Lower leg skin (tissue), 4 donors: ENCODE data around the gene PRKAR1B. TPM values are rescaled to one million over a fixed set of nuclear protein-coding genes. Genes with fewer than 3 reads are reported as not detected.

ENCODE experiments used
- DNase-seq, 2 donors: peaks; one replicate each; pipeline ENCODE4 v3.0.0-alpha.2; 2019; ENCODE audit warnings: low spot score in 2 of 2
- H3K4me3 ChIP-seq: fragments of 200-600 bp; sonication (generic); 2 replicates; pipeline ENCODE4 v1.5.1; 2017; ENCODE audit warnings: mild to moderate bottlenecking, low read depth; ENCODE audit not compliant: poor library complexity, severe bottlenecking
- POLR2A ChIP-seq, 2 donors: fragments of 450-650 bp; IDR thresholded peaks; one replicate each; pipeline ENCODE4 v1.6.1; 2016 to 2017; ENCODE audit warnings: antibody characterized with exemption in 2 of 2, mild to moderate bottlenecking in 1 of 2, moderate library complexity in 1 of 2
- WGBS, 2 donors: methylation state at CpG; one replicate each; pipeline ENCODE4 v1.1.5; 2018; 5-methylcytosine and 5-hydroxymethylcytosine counted together
- intact Hi-C: fragments of 100-400 bp; cut with DNase I; formaldehyde crosslinking; loops from one replicate; pipeline ENCODE4 v1.15.0; 2023; ENCODE audit warnings: low total_unique reads
- total RNA-seq, 4 donors: library from RNA; depleted of rRNA; stranded (reverse); fragments of >200 nt; gene quantifications; one replicate each; pipeline ENCODE4 v1.1.0, GENCODE V29; 2016
- TF ChIP-seq, protein P1 (sequence below), 3 donors: fragments of 450-650 bp; IDR thresholded peaks; one replicate each; pipeline ENCODE4 v1.5.1; 2016; ENCODE audit warnings: antibody characterized with exemption in 3 of 3, mild to moderate bottlenecking in 3 of 3, moderate library complexity in 2 of 3

Gene PRKAR1B
- total RNA-seq, 4 donors from 2014 or later = 7.8 to 16.9 (median 15.0) TPM

DNA sequence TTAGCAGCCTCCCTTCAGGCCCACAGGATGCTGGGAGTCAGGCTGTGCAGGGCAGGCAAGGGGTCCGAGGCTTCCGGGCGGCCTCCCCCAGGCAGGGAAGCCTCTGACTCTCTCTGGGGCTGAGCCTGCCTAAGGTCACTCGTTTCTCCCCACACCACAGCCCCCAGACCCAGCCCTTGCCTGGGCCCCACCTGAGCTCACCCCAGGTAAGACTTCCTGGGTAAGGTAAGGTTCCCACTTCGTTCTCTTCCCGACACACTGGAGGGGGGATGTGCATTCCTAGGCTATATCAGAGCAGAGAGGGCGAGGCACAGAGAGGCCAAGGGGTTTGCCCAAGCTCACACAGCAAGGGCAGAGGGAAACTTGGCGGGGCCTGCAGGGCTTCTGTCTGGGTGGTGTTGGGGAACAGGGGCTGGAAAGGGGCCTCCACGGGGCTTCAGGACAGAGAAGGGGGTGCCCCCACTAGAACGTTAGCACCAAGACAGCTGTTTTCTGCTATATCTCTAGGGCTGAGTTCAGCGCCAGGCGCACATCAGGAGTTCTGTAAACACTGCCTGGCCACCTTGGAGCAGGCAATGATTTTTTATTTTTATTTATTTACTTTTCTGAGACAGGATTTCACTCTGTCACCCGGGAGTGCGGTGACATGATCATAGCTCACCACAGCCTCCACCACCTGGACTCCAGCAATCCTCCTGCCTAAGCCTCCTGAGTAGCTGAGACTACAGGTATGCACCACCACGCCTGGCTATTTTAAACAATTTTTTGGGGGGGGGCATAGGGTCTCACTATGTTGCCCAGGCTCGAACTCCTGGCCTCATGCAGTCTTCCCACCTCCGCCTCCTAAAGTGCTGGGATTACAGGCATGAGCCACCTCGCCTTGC, 182.5 kb downstream of the PRKAR1B start:
- 89% methylated on average over 16 to 18 of the region's 18 CpGs for WGBS, 2 donors
- no peak for DNase-seq
- H3K4me3 ChIP-seq = no peak overlapping the region
- intact Hi-C loops = no loop called here
- TF ChIP-seq, protein P1, sequence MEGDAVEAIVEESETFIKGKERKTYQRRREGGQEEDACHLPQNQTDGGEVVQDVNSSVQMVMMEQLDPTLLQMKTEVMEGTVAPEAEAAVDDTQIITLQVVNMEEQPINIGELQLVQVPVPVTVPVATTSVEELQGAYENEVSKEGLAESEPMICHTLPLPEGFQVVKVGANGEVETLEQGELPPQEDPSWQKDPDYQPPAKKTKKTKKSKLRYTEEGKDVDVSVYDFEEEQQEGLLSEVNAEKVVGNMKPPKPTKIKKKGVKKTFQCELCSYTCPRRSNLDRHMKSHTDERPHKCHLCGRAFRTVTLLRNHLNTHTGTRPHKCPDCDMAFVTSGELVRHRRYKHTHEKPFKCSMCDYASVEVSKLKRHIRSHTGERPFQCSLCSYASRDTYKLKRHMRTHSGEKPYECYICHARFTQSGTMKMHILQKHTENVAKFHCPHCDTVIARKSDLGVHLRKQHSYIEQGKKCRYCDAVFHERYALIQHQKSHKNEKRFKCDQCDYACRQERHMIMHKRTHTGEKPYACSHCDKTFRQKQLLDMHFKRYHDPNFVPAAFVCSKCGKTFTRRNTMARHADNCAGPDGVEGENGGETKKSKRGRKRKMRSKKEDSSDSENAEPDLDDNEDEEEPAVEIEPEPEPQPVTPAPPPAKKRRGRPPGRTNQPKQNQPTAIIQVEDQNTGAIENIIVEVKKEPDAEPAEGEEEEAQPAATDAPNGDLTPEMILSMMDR (IDR thresholded peaks at IDR 0.05) = no peak
- TF ChIP-seq POLR2A (IDR thresholded peaks at IDR 0.05) = no peak

- no peak for DNase-seq
Measured at GRCh38 chr7:543501-544337, 183.4 kb downstream of the PRKAR1B start.

DNA sequence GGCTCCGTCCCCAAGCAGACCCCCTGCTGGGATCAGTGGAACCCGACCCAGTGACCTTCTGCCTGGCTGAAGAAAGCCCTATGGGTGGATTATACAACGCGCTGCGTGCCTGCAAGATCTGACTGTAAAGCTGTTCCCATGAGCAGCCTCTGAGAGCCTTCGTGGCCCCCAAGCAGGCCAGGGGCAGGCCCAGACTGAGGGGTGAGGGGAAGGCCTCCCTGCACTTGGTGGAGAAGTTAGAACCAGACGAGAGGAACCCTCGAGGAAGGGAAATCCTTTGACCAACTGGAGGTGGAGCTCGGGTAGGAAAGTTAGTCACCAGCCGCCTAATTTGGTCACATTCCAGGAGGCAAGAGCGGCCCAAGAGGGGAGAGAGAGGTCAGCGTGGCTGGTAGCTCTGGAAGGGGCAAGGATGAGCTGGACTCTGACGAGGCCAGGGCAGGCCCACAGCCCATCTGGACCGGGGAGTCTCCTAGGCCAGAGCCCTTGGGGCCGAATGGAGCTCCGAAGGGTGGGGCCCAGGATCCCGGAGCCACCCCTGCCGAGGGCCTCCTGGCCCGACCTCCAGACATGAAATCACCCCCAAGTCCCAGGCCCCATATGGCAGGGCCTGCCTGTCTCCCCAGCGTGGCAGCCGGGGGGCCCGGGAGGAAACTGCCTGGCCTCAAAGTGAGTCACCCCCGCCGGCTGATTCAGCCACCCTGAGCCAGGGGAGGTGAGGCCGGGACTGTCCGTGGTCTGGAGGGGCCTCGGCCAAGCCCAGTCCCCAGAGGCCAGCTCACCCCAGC, 184.2 kb downstream of the PRKAR1B start:
- intact Hi-C loops = no loop called here
- no peak for TF ChIP-seq POLR2A (IDR thresholded peaks at IDR 0.05)
- no peak for DNase-seq
- 36 to 44% methylated on average over 15 to 23 of the region's 27 CpGs for WGBS, 2 donors
- no peak overlapping the region for H3K4me3 ChIP-seq

More at GRCh38 chr7:543501-544337, 183.4 kb downstream of the PRKAR1B start:
- WGBS, 2 donors = 78 to 80% methylated on average over 18 of the region's 18 CpGs
- intact Hi-C loops = no loop called here
- TF ChIP-seq POLR2A (IDR thresholded peaks at IDR 0.05) = no peak
- TF ChIP-seq, protein P1 (IDR thresholded peaks at IDR 0.05) = no peak
- no peak overlapping the region for H3K4me3 ChIP-seq

GRCh38 chr7:542131-542712, 184.9 kb downstream of the PRKAR1B start:
- DNase-seq = no peak
- TF ChIP-seq, protein P1 (IDR thresholded peaks at IDR 0.05) = no peak
- no peak for TF ChIP-seq POLR2A (IDR thresholded peaks at IDR 0.05)
- no peak overlapping the region for H3K4me3 ChIP-seq
- 77 to 80% methylated on average over 28 of the region's 28 CpGs for WGBS, 2 donors
- intact Hi-C loops = no loop called here

GRCh38 chr7:541661-542060, 185.4 kb downstream of the PRKAR1B start:
- intact Hi-C loops = no loop called here
- no peak for DNase-seq
- WGBS, 2 donors = 91 to 95% methylated on average over 17 of the region's 17 CpGs
- TF ChIP-seq, protein P1 (IDR thresholded peaks at IDR 0.05) = no peak
- H3K4me3 ChIP-seq = no peak overlapping the region
